Adrenal gland (tissue), 5 donors: ENCODE measurements around the gene FXYD3.

Experiments
- POLR2A ChIP-seq, 2 donors: fragments of 450-650 bp; IDR thresholded peaks; one replicate each; pipeline ENCODE4 v1.6.1; 2017; ENCODE audit warnings: antibody characterized with exemption in 2 of 2, mild to moderate bottlenecking in 2 of 2, moderate library complexity in 1 of 2
- TF ChIP-seq, protein P1 (sequence below), 6 experiments: fragments of 450-650 bp in 4 of 6; fragments of 200-600 bp in 2 of 6; sonication (generic) in 1 of 6; IDR thresholded peaks; 1 replicate in 5 of 6; 2 replicates in 1 of 6; pipeline versions ENCODE4 v1.5.1 to v1.8.0; 2016 to 2021; ENCODE audit warnings: antibody characterized with exemption in 6 of 6, mild to moderate bottlenecking in 2 of 6, moderate library complexity in 1 of 6
- donor health status: DM: no; HTN: no; CAD: no.

DNA sequence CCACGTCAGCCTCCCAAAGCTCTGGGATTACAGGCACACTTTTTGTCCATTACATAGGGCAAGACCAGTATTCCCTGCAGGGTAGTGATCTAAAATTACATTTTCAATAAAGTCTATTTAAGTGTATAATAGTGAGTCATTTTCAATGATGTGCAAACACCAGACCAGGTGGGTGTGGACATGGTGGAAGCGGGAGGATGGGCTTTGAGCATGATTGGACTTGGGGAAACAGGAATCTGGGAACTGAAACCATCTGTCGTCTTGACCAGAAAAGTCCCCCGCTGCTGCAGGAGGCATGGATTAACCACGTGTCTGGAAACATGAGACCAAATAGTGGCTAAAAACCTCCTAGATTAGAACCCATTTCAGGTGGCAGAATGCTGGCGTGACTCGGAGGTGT is 4.9 kb downstream of the FXYD3 start:
- TF ChIP-seq, protein P1, sequence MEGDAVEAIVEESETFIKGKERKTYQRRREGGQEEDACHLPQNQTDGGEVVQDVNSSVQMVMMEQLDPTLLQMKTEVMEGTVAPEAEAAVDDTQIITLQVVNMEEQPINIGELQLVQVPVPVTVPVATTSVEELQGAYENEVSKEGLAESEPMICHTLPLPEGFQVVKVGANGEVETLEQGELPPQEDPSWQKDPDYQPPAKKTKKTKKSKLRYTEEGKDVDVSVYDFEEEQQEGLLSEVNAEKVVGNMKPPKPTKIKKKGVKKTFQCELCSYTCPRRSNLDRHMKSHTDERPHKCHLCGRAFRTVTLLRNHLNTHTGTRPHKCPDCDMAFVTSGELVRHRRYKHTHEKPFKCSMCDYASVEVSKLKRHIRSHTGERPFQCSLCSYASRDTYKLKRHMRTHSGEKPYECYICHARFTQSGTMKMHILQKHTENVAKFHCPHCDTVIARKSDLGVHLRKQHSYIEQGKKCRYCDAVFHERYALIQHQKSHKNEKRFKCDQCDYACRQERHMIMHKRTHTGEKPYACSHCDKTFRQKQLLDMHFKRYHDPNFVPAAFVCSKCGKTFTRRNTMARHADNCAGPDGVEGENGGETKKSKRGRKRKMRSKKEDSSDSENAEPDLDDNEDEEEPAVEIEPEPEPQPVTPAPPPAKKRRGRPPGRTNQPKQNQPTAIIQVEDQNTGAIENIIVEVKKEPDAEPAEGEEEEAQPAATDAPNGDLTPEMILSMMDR (IDR thresholded peaks at IDR 0.05) = no peak
- TF ChIP-seq POLR2A (IDR thresholded peaks at IDR 0.05) = no peak
